GM18907 (cell line): ENCODE measurements around the gene GPC6.

ENCODE experiments used
- ATAC-seq: cut with Tn5 transposase; IDR thresholded peaks from one replicate; pipeline ENCODE4 v1.9.1; 2021; ENCODE audit warnings: mild to moderate bottlenecking, moderate library complexity; ENCODE audit not compliant: unreplicated experiment

The GPC6 gene

DNA sequence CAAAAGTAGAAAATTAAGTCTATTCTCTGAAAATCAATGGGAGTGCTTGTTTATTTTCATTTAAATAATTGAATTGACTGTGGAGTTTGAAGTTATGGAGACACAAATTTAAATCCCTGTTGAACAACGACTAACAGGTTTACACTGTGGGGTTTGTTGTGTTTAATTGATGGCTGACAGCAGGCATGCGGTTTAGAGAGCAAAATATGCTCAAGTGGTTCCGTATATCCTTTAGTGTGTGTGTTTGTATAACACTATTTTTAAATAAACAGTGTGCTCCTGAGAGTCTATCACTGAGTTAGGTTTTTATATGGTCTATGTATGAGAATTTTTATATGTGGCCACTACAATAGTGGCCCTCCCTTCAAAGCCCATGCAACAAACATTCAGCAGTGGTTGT, 332.0 kb downstream of the GPC6 start:
- ATAC-seq = no peak

GRCh38 chr13:93559718-93560117, 333.1 kb downstream of the GPC6 start:
- no peak for ATAC-seq

DNA sequence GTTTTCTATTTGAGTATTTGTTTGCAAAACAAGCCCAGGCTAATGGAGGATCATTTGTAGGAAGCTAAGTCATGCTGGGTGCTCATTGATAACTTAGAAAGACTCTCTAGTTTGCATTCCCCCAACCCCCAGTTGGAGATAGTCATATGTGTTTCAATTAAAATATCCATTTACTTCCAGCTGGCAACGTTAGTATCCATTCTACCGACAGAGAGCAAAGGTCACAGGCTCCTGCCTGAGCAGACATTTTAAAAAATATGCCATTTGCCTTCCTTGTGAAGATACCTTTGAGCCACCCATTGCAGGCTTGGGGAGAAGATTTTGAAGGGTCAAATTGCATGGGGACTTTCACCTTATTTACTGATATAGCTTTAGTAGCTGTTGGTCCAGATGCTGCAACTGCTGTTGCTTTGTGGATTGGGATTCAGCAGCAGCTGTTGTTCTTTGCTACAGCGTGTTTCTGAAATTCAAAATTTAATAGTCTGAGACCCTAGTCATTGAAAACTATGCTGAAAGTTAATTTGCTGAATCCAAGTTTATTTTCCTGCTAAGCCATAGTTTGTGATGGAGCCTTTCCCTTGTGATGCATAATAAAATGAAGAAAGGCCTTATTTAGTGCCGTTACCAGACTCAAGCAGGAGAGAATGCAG, 335.1 kb downstream of the GPC6 start:
- ATAC-seq = no peak

DNA sequence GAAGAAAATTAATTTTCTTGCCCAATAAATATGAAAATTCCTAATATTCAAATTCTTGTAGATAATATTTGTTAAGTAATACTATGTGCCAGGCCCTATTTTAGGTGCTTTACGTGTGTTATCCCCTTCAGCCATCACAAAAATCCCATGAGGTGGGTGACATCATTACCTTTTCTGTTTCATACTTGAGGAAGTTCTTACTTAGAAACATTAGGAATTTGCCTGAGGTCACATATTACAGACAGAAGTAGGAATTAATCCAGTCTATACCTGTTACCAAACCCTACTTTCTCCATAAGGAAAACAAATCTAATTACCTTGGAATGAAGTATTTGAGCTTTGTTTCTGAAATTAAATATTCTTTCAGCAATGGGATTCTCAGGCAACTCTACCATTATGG, 336.1 kb downstream of the GPC6 start:
- ATAC-seq = no peak

DNA sequence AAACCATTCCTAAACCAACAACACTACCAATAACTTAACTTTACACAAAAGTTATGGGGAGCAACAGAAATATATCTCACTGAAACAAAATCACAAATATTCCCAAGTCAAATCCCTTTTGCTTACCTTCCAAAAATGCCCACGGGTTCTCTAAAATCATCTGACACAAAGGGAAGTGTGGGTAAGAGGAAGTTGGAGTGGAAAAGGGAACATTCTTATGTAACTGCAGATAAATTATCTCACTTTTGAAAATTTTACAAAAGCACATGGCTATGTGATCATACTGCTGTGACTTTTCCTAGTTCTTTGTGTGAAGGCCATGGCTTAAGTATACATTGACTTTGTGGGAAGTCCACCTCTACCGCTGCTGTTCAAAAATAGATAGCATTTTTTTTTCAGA, 350.5 kb downstream of the GPC6 start:
- ATAC-seq = no peak

GRCh38 chr13:93589788-93590187, 363.2 kb downstream of the GPC6 start:
- no peak for ATAC-seq

DNA sequence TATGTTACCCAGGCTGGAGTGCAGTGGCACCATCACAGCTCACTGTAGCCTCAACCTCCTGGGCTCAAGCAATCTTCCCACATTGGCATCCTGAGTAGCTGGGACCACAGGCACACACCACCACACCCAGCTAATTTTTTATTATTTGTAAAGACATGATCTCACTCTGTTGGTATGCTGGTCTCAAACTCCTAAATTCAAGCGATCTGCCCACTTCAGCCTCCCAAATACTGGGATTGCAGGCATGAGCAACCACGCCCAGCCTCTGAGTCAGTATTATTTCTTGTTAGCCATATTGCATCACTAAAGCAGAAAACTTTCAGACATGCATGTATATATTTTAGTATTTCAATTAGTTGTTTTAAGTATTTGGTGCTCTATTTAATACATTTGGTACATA, 376.4 kb downstream of the GPC6 start:
- ATAC-seq = no peak

DNA sequence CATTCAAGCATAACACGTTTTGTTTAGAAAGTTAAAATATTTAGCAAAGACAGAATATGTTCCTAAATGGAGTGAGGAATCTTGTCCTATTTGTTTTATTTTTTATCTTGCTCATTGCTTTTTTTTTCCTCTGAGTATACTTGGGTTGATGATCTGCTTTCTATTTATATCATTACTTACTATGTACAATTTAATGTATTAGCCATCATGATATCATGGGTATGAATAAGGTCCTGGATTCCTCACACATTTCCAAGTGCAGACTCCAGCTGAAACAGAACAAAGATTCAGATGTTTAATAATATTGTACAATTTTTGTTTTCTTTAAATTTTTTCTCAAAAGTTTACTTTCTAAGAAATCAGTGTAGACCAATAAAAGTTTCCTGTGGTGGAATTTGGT, 388.2 kb downstream of the GPC6 start:
- no peak for ATAC-seq

- no peak for ATAC-seq
Observed at GRCh38 chr13:93620181-93620765, 393.7 kb downstream of the GPC6 start.

DNA sequence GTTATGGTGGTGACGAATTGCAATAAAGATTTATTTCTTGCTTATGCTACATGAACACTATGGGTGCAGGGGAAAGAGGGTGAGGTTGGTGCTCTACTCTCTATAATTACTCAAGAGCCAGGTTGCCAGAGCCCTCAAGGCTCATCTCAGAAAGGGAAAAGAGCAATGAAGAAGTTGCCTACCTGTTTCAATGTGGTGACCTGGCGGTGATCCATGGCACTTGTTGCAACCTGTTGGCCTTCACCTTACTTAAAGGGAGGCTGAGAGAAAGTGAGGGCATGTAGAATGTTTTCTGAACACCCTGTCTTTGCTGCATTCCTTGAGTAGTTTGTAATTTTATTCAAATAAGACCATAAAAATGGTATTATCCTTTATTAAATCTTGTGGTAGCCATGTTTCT, 394.4 kb downstream of the GPC6 start:
- no peak for ATAC-seq

- no peak for ATAC-seq
Observed at GRCh38 chr13:93621966-93622365, 395.4 kb downstream of the GPC6 start.

DNA sequence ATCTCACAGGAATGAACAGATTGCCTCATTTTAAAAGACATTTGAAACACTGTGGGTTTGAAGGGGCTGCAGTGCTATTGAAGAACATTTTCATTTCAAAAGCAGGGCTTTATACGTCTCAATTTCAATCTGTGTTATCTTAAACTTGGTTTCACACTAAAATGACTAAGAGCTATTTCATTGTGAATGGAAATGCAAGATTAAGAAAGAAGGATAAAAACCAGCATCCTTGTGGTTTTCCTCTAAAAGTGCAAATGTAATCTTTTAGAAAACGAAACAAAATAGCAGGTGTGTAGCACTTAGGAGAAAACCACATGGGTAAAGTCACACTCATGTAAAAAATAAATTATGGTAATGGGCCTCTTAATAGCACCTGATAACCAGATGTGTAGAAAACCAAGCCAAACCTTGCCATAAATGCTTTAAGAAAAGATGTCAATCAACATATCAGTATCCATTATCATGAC, 397.7 kb downstream of the GPC6 start:
- ATAC-seq = no peak

DNA sequence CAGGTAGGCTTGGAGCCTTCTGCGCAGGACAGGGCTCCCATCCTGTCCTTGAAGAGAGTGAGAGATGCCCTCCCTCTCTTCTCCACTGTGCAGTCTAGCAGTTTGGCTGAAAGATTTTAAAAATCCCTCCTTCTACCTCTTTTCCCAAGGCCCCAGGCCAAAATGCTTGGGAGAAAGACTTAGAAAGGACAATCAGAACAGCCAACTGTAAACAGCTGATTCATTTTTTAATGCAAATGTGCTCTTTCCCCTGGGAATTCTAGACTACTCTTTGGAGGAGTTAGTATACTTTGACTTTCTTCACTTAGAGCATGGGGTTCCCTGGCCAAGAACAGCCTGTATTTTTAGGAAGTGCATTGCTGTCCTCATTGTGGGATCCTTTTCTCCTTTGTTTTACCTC, 398.9 kb downstream of the GPC6 start:
- no peak for ATAC-seq

- no peak for ATAC-seq
Observed at GRCh38 chr13:93628136-93628797, 401.7 kb downstream of the GPC6 start.

DNA sequence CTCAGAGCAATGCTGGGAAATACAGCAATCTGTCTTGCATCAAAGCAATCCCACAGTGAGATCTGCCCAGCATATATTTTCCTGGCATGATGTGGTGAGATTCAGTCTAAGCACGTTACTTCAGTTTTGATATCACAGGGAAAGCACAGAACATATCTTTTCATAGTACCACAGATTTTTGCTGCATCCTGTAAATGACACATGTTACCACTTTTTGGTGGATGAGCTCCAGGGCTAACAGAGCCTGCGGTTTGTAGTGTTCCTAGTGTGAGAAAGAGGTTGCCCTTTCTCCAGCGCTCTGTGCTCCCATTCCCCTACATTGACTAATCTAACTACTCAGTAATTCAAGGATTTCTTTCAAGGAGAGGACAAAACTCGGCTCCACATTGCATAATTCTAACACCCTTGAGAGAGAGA, 409.0 kb downstream of the GPC6 start:
- no peak for ATAC-seq

DNA sequence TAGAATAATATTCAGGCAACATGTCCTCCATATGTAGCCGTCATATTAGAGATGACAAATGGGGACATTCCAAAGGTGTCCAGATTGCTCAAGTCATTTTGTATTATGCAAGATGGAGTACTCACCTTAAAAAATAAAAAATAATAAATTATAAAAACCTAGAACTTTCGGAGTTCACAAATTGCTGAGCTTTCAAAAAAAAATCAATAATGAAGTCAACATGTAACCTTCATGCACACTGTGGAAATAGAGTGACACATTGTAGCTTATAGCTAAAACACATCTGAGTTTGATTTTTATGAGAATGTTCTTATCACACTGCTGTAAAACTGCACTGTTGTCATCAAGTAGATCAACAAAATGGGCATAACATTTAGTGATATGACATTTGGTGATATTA, 411.2 kb downstream of the GPC6 start:
- no peak for ATAC-seq

GRCh38 chr13:93640452-93640851, 413.8 kb downstream of the GPC6 start:
- ATAC-seq = no peak

DNA sequence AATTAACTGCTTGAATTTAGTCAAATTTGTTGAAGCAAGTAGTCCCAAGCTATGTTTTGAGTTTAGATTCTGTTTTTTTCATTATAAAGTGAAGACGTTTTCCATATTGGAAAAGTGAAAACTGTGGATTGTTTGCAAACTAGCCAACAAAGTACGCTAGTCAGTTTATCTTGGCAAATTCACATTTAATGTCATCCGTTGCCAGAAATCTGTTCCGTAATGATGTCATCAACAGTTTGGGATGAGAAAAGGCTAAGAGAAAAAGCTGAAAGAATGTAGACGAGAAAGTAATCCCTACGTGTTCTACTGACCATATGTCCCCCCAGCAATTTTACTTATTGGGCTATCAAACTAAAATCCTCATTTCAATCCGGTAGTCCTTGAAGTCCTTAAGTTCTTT, 419.6 kb downstream of the GPC6 start:
- no peak for ATAC-seq

DNA sequence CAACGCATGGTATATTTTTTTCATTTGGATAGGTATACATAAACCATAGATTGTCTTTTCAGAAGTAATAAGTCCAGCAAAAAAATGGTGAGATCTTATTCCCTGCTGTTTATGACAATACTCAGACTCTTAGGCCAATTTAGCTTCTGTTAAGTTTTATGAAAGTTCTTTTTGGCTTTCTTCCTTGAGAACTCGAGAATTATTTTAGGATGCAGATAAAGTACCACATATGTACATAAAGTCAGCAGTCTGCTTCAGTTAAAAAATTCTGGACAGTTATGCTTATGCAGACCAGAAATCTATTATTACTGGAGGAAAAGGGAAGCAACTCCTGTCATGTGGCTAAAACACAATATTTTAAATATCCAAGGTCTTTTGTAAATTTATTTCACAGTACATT, 422.9 kb downstream of the GPC6 start:
- no peak for ATAC-seq

DNA sequence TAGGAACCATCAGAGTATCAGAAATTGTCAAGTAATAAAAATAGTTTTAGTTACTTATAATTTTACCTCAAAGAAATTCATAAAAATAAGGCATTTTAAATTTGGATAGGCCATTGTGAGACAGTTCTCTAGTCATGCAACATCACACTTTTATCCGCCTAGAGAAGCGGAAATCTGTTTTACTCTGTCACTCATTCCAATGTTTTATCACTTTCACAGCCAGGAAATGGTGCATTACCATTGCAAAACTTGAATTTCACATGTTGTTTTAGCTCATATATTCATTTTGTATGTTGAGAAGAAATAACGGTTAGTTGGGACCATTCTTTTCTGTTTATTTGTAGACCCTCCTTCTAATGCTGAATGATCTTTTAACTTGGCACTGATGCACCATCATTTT, 427.2 kb downstream of the GPC6 start:
- no peak for ATAC-seq

GRCh38 chr13:93655154-93655553, 428.5 kb downstream of the GPC6 start:
- no peak for ATAC-seq

GRCh38 chr13:93660391-93661063, 433.9 kb downstream of the GPC6 start:
- no peak for ATAC-seq
